NCI-H1930 (cell line): Measurements from ENCODE around the gene CAPN12.
A peak's percentile ranks its signal among the peaks of the same experiment; 100 is the strongest.

Experiments
- DNase-seq, 2 experiments: peaks; one replicate each; lab custom pipeline; 2025; lab: John Stamatoyannopoulos, UW

The CAPN12 gene

GRCh38 chr19:38737921-38738737, 6.1 kb downstream of the CAPN12 start:
- DNase-seq: no peak

GRCh38 chr19:38737281-38737865, 6.9 kb downstream of the CAPN12 start:
- no peak for DNase-seq

- peak; percentile 33 to 41 for DNase-seq
Measured at GRCh38 chr19:38736413-38737280, 7.6 kb downstream of the CAPN12 start.

GRCh38 chr19:38736036-38736412, 8.2 kb downstream of the CAPN12 start:
- DNase-seq: peak in 1 of 2 experiments; percentile 46

- DNase-seq: no peak
Measured at GRCh38 chr19:38735257-38735686, 9.0 kb downstream of the CAPN12 start.

GRCh38 chr19:38734426-38735256, 9.6 kb downstream of the CAPN12 start:
- DNase-seq: no peak

GRCh38 chr19:38734176-38734425, 10.2 kb downstream of the CAPN12 start:
- DNase-seq: no peak

GRCh38 chr19:38733493-38734175, 10.6 kb downstream of the CAPN12 start:
- no peak for DNase-seq

- DNase-seq: no peak
Measured at GRCh38 chr19:38733241-38733492, 11.1 kb downstream of the CAPN12 start.

GRCh38 chr19:38731654-38732301, 12.5 kb downstream of the CAPN12 start:
- DNase-seq: no peak

GRCh38 chr19:38730731-38731589, 13.3 kb downstream of the CAPN12 start:
- no peak for DNase-seq

GRCh38 chr19:38730470-38730730, 13.9 kb downstream of the CAPN12 start:
- DNase-seq: no peak

GRCh38 chr19:38729653-38730469, 14.4 kb downstream of the CAPN12 start:
- DNase-seq: peak; percentile 41 to 64

GRCh38 chr19:38728752-38729541, 15.3 kb downstream of the CAPN12 start:
- no peak for DNase-seq

- DNase-seq: no peak
Measured at GRCh38 chr19:38727868-38728660, 16.2 kb downstream of the CAPN12 start.

GRCh38 chr19:38727306-38727867, 16.9 kb downstream of the CAPN12 start:
- DNase-seq: no peak

GRCh38 chr19:38726761-38727301, 17.4 kb downstream of the CAPN12 start:
- DNase-seq: no peak
